Esophagus squamous epithelium (tissue), 4 donors: ENCODE results near the gene CCDC70.

Experiments
- POLR2A ChIP-seq, 4 donors: fragments of 450-650 bp; IDR thresholded peaks; one replicate each; pipeline ENCODE4 v1.6.1; 2017; ENCODE audit warnings: antibody characterized with exemption in 4 of 4, mild to moderate bottlenecking in 4 of 4, moderate library complexity in 3 of 4
- TF ChIP-seq, protein P1 (sequence below), 6 experiments: fragments of 450-650 bp in 4 of 6; fragments of 200-600 bp in 2 of 6; sonication (generic) in 2 of 6; IDR thresholded peaks; one replicate each; pipeline ENCODE4 v1.5.1; 2016 to 2019; ENCODE audit warnings: antibody characterized with exemption in 6 of 6, mild to moderate bottlenecking in 4 of 6, moderate library complexity in 4 of 6

DNA sequence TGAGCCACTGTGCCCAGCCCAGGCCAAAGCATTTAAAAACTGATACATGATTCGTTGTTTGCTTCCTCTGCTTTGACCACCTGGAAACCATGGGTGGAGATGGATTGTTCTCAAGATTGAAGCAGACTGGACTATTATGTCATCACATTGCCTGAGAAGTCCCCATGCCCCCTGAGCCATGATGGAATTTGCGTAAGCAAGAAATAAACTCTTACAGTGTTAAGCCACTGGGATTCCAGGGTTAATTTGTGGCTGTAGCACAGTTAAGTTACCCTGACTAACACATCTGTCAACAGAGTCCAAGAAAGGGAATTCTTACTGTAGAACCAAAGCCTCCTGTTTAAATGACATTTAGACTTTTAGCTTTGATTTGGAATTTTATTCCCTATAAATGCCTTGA, 38.4 kb upstream of the CCDC70 start:
- no peak for TF ChIP-seq POLR2A (IDR thresholded peaks at IDR 0.05)
- TF ChIP-seq, protein P1, sequence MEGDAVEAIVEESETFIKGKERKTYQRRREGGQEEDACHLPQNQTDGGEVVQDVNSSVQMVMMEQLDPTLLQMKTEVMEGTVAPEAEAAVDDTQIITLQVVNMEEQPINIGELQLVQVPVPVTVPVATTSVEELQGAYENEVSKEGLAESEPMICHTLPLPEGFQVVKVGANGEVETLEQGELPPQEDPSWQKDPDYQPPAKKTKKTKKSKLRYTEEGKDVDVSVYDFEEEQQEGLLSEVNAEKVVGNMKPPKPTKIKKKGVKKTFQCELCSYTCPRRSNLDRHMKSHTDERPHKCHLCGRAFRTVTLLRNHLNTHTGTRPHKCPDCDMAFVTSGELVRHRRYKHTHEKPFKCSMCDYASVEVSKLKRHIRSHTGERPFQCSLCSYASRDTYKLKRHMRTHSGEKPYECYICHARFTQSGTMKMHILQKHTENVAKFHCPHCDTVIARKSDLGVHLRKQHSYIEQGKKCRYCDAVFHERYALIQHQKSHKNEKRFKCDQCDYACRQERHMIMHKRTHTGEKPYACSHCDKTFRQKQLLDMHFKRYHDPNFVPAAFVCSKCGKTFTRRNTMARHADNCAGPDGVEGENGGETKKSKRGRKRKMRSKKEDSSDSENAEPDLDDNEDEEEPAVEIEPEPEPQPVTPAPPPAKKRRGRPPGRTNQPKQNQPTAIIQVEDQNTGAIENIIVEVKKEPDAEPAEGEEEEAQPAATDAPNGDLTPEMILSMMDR (IDR thresholded peaks at IDR 0.05), result no peak
